Activated CD8-positive, alpha-beta memory T cell treated with anti-CD3 and anti-CD28 coated beads for 24 hours (primary cell): ENCODE measurements around the gene PPP1R26.
"Not testable (repeated sequence)": the region's sequence is repeated elsewhere in the genome, so short reads cannot be mapped to it uniquely, and the experiment has no call there.

Source experiments
- DNase-seq: peaks from one replicate; pipeline ENCODE4 v3.0.0-alpha.2; 2020

The PPP1R26 gene

GRCh38 chr9:135505406-135506187, 26.0 kb downstream of the PPP1R26 start:
- no peak for DNase-seq

DNA sequence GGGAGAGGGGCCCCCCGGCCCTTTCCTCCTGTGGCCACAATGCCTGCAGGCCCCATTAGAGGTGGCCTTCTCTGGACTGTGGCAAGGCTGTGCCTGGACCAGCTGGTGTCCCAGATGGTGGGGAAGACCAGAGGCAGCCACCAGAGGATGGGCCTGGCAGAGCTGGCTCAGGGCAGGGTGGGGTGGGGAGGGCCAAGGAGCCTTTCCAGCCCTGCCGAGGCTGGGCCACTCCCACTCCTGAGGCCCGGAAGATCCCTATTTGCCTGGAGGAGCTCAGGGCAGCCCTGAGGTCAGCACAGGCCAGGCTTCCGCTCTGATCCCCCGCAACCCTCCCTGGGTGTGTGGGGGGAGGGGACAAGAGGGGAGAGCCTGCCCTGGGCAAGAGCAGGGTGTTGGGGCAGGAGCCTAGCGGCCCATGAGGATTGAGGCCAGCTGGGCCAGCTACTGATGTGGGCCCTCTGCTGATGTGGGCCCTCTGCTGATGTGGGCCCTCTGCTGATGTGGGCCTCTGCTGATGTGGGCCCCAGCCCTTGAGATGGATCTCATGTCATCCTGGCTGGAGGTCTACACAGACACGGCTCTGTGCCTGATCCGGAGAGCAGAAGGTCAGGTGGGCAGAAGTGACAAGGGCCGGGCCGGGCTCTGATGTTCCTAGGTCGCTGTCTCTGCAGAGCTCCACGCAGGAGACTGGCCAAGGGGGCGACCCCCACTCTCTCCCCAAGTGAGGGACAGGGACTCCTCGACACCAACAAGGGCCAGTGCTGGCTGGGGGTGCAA, 26.9 kb downstream of the PPP1R26 start:
- no peak for DNase-seq

GRCh38 chr9:135507104-135508035, 27.8 kb downstream of the PPP1R26 start:
- no peak for DNase-seq

GRCh38 chr9:135508211-135508820, 28.7 kb downstream of the PPP1R26 start:
- DNase-seq = no peak

DNA sequence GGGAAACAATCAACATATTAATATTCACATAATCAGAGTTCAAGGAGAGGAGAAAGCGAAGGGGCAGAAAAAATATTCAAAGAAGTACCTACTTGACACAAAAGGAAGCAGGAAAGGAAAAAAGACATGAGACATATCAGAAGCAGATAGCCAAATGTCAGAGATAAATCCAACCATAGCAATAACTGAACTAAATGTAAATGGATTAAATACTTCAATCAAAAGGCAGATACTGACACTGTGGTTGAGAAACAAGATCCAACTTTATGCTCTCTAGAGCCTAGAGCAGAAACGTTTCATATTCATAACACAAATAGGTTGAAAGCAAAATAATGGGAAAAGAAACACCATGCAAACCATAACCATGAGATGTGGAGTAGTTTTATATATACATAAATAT, 29.9 kb downstream of the PPP1R26 start:
- DNase-seq = no peak

DNA sequence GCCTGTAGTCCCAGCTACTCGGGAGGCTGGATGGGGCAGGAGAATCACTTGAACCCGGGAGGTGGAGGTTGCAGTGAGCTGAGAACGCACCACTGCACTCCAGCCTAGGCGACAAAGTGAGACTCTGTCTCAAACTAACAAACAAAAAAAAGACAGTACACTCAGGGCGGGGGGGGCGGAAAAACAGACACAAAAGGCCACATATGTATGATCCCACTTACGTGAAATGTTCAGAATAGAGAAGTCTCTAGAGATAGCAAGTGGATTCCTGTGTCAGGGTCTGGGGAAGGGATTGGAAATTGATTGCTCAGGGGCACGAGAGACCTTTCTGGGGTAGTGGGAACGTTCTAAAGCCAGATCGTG, 32.6 kb downstream of the PPP1R26 start:
- DNase-seq = no peak

DNA sequence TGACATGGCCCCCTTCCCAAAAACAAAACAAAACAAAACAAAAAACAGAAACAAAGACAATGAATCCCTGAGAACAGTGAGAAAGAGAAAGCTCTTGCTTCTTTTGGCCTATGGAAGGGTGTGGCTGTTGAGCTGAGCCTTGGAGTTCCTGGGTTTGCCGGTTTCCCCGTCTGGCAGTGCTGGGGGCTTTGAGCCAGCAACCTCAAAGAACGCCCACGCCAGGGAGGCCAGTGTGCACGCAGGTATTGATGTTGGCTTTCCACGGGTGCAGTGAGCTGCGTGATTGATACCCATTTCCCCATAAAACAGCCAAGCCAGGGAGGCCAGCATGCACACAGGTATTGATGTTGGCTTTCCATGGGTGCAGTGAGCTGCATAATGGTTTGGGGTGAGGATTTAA, 33.3 kb downstream of the PPP1R26 start:
- peak; percentile 17 for DNase-seq

DNA sequence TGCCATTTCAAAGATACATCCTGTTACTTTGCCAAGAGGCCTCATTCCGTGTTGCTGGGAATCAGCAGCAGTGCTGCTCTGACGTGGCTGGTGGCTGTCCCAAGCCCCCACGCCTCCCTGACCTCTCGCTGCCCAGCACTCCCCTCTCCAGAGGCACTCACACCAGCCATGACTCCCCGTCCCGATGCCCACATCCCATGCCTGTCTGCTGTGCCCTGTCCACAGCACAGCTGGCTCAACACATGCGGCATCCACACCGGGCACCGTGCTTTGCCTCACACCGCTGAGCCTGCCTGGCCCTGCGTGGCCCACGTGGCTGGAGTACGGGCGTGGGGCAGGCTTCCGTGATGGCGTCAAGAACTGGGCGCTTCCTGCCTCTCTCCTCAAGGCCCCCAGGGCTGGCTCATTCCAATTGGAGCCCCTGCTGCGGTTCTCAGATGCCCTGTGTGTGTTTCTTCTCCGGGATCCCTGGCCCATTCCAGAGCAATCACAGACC, 33.8 kb downstream of the PPP1R26 start:
- peak; percentile 30 for DNase-seq

- not testable (repeated sequence) for DNase-seq
Observed at GRCh38 chr9:135513906-135514305, 34.3 kb downstream of the PPP1R26 start.

- no peak for DNase-seq
Observed at GRCh38 chr9:135514342-135515082, 34.9 kb downstream of the PPP1R26 start.

- DNase-seq = peak; percentile 35
Observed at GRCh38 chr9:135515083-135515951, 35.7 kb downstream of the PPP1R26 start.

DNA sequence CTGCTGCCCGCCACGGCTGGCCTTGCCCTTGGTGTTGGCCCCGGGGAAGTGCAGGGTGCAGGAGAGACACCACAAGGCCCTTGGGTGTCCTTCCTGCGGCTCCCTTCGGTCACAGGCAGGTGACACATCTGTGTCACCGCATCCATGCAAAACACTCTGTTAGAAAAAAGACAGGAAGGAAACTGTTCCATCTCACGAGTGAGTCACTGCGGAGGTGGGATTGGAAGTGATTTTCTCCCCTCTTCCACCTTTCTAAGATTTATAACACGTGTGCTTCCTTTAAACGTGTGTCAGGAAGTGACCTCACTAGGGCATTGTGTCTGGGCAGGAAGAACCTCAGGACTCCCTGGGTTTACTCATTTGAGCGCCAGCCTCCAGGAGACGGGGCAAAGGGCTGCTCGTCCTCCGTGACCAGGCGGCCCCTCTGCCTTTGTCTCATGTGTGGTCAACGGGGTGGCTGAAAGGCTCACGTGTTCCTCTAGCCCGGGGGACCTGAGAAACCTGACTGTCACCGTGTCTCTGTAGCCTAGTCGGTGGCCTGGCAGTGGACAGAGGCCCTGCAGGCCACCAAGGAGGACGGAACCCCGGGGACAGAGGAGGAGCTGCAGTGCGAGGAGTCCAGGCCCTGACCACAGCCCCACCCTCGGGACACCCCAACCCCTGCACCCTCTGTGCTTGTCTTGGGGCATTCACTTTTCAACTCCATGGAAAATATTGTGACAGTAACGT, 36.7 kb downstream of the PPP1R26 start:
- peak; percentile 43 for DNase-seq

GRCh38 chr9:135517407-135517822, 37.8 kb downstream of the PPP1R26 start:
- peak; percentile 30 for DNase-seq

DNA sequence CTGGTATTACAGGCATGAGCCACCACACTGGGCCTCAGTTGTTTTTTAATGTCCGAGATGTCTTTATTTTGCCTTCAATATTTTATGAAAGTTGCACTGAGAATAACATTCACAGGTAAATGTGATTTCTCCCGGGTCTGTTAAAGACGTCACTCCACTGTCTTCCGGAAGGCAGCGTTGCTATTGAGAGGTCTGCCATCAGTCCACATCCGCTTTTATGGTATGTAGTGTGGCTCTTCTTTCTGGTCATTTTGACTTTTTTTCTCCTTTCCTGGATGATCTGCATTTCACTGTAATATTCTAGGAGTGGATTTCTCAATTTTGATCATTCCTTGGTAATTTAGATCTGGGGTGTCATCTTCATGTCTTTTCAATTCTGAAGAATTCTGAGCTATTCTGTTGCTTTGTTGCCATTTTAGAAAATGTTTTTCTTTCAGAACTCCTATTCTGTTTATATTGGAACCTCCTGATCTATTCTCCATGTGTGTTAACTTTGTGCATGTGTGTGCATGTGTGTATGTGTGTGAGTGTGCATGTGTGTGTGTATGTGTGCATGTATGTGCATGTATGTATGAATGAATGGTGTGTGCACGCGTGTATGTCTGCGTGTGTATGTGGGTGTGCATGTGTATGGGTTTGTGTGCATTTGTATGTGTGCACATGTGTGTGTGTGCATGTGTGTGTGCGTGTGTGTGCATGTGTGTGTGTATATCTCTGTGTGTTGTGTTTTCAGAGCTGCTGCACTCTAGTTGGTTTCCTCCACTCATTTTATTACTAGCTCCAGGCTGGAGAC, 39.8 kb downstream of the PPP1R26 start:
- peak; percentile 24 for DNase-seq

DNA sequence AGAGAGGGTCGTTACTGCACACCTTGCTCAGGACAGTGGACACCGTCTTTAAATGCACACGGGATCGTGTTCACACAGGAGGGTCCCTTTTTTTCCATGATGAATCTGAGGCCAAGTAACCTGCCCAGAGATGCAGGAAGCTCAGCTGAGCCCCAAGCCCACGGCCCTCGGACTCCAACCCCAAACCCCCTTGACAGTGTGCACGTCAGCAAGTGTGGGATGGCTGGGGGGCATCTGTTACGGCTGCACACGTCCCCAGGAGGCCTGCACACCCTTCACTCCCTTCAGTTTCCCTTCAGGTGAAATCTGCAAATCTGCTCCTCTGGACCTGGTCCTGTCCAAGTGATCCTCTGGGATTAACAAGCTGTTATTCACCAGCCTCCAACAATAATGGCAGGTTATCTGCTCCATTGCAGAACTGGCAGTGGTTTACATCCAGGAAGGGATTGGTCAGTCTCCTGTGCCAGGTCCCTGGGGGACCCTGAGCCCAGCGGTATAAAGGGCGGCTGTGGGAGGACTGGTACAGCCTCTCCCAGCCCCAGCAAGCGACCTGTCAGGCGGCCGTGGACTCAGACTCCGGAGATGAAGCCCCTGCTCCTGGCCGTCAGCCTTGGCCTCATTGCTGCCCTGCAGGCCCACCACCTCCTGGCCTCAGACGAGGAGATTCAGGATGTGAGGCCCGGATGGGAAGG, 41.5 kb downstream of the PPP1R26 start, which contains the start of gene LCN1:
Gene LCN1, plus strand, starts transcription at position 525 of the 692 bp plus-strand sequence. Its CDS starts 58 bp downstream, at position 583.
- DNase-seq = peak; percentile 33

DNA sequence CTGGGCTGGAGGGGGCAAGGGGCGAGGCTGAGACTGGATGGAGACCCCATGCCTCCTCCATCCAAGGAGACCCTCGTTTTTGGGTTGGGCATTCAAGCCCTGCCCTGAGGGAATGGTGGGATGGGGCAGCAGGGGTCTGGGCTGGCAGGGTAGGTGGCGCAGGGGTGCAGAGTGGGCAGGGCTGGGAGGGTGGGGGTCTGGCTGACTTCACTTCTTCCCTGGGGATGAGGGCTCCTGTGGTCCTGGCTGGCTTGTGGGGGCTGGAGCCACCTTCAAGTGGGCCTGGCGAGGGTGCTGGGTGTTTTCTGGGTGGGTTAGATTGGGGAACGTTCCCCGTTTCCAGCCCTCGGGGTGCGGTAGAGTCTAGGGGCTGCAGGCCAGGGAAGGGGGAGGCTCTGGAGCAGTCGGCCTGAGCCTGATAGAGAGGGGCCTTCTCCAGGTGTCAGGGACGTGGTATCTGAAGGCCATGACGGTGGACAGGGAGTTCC, 42.1 kb downstream of the PPP1R26 start:
- peak; percentile 15 for DNase-seq

- DNase-seq = peak; percentile 38
Observed at GRCh38 chr9:135522137-135522877, 42.7 kb downstream of the PPP1R26 start.
